ENCODE data around the gene PCDHGB4.

GRCh38 chr5:141382469-141383294, 4.8 kb upstream of the PCDHGB4 start, which contains the start of gene PCDHGA7:
- no peak for TF ChIP-seq POLR2A (IDR thresholded peaks at IDR 0.05)
- TF ChIP-seq CTCF (IDR thresholded peaks at IDR 0.05): no peak
